Brain microvascular endothelial cell (primary cell): ENCODE data around the gene LARP4B.

Experiments
- DNase-seq: peaks from one replicate; pipeline ENCODE4 v3.0.0-alpha.2; 2020
- H3K27ac ChIP-seq: fragments of 250-450 bp; sonication (Bioruptor Pico); 2 replicates; pipeline ENCODE4 v1.5.1; 2020; ENCODE audit warnings: mild to moderate bottlenecking, moderate library complexity
- H3K27me3 ChIP-seq: fragments of 250-450 bp; sonication (Bioruptor Pico); replicated peaks from 2 replicates; pipeline ENCODE4 v1.5.1; 2020; ENCODE audit warnings: mild to moderate bottlenecking
- H3K36me3 ChIP-seq: fragments of 250-450 bp; sonication (Bioruptor Pico); replicated peaks from 2 replicates; pipeline ENCODE4 v1.5.1; 2020; ENCODE audit warnings: mild to moderate bottlenecking
- H3K4me3 ChIP-seq: 2 replicates; pipeline ENCODE4 v1.5.1; 2011; ENCODE audit warnings: low read depth, mild to moderate bottlenecking, control low read depth, low read length, moderate library complexity
- CTCF ChIP-seq: IDR thresholded peaks from 2 replicates; pipeline ENCODE4 v1.5.1; 2011; ENCODE audit warnings: low read depth, mild to moderate bottlenecking, moderate library complexity, low read length, control low read depth, inconsistent platforms; ENCODE audit errors: missing control alignments
- in situ Hi-C: cut with HindIII; loops from 2 replicates; pipeline ENCODE4 v1.10.0; 2017; ENCODE audit warnings: low sequenced_read_pairs, low pct_ligation_motif_present

LARP4B gene

GRCh38 chr10:856416-857157, 74.9 kb downstream of the LARP4B start:
- no peak for TF ChIP-seq CTCF
- H3K36me3 ChIP-seq: peaks cover 23% of the 10 kb centered on the region
- H3K4me3 ChIP-seq: no peak overlapping the region
- no peak overlapping the region for H3K27ac ChIP-seq
- DNase-seq: no peak
- in situ Hi-C loops: no loop called here
- no peaks in the 10 kb centered on the region for H3K27me3 ChIP-seq

- Histone ChIP-seq H3K36me3 (peaks cover 14% of the 10 kb centered on the region), H3K27me3 (no peaks in the 10 kb centered on the region), H3K27ac (no peak overlapping the region), H3K4me3 (no peak overlapping the region)
- no peak for TF ChIP-seq CTCF
- no peak for DNase-seq
- in situ Hi-C loops: no loop called here
Observed at GRCh38 chr10:855671-856070, 75.8 kb downstream of the LARP4B start.

- no peak overlapping the region for H3K27ac ChIP-seq
- peaks cover 14% of the 10 kb centered on the region for H3K36me3 ChIP-seq
- H3K27me3 ChIP-seq: no peaks in the 10 kb centered on the region
- in situ Hi-C loops: no loop called here
- no peak overlapping the region for H3K4me3 ChIP-seq
- TF ChIP-seq CTCF: no peak
- DNase-seq: no peak
Observed at GRCh38 chr10:855079-855478, 76.4 kb downstream of the LARP4B start.

- Histone ChIP-seq H3K27ac (no peak overlapping the region), H3K27me3 (no peaks in the 10 kb centered on the region), H3K4me3 (no peak overlapping the region), H3K36me3 (peaks cover 14% of the 10 kb centered on the region)
- no peak for TF ChIP-seq CTCF
- DNase-seq: no peak
- in situ Hi-C loops: no loop called here
Observed at GRCh38 chr10:853017-853416, 78.5 kb downstream of the LARP4B start.

- Histone ChIP-seq H3K36me3 (peaks cover 13% of the 10 kb centered on the region), H3K4me3 (no peak overlapping the region), H3K27ac (no peak overlapping the region), H3K27me3 (no peaks in the 10 kb centered on the region)
- no peak for TF ChIP-seq CTCF
- no peak for DNase-seq
- in situ Hi-C loops: no loop called here
Observed at GRCh38 chr10:852386-852785, 79.1 kb downstream of the LARP4B start.

GRCh38 chr10:851901-852300, 79.6 kb downstream of the LARP4B start:
- no peak overlapping the region for H3K27ac ChIP-seq
- TF ChIP-seq CTCF: no peak
- H3K27me3 ChIP-seq: no peaks in the 10 kb centered on the region
- in situ Hi-C loops: no loop called here
- no peak for DNase-seq
- H3K4me3 ChIP-seq: no peak overlapping the region
- peaks cover 11% of the 10 kb centered on the region for H3K36me3 ChIP-seq
